Mesothelial cell of epicardium (in vitro differentiated cells): ENCODE data around the gene NEB. TPM values are rescaled to one million over a fixed set of nuclear protein-coding genes. Genes with fewer than 3 reads are reported as not detected.
A peak's percentile ranks its signal among the peaks of the same experiment; 100 is the strongest.

Experiments used
- DNase-seq, 2 experiments: peaks; one replicate each; pipeline ENCODE4 v3.0.0; 2021; ENCODE audit warnings: low spot score in 2 of 2; ENCODE audit not compliant: unreplicated experiment in 2 of 2
- H3K27ac Mint-ChIP-seq: 2 replicates; pipeline ENCODE4 v1.8.0; 2021; ENCODE audit warnings: mixed read lengths
- H3K27me3 Mint-ChIP-seq: 2 replicates; pipeline ENCODE4 v1.8.0; 2021; ENCODE audit warnings: low read depth, mixed read lengths
- H3K36me3 Mint-ChIP-seq: 2 replicates; pipeline ENCODE4 v1.8.0; 2021; ENCODE audit warnings: mixed read lengths
- H3K4me1 Mint-ChIP-seq: 2 replicates; pipeline ENCODE4 v1.8.0; 2021; ENCODE audit warnings: mixed read lengths
- H3K4me3 Mint-ChIP-seq: 2 replicates; pipeline ENCODE4 v1.8.0; 2021; ENCODE audit warnings: mild to moderate bottlenecking, moderate library complexity, mixed read lengths
- H3K9me3 Mint-ChIP-seq: 2 replicates; pipeline ENCODE4 v1.8.0; 2021; ENCODE audit warnings: mixed read lengths
- total RNA-seq: library from RNA; stranded (reverse); gene quantifications from 3 replicates; pipeline ENCODE4 v1.2.1, GENCODE V29; 2021
- TF ChIP-seq, protein P1 (sequence below): fragments of 200-600 bp; sonication (generic); IDR thresholded peaks from one replicate; pipeline ENCODE4 v1.5.0; 2021; ENCODE audit warnings: antibody characterized with exemption; ENCODE audit not compliant: unreplicated experiment

Gene NEB
- total RNA-seq, 1 donor from 2014 or later, result 0.92 TPM

- no peak overlapping the region for H3K4me3 Mint-ChIP-seq
- H3K27me3 Mint-ChIP-seq, result no peaks in the 10 kb centered on the region
- TF ChIP-seq, protein P1, sequence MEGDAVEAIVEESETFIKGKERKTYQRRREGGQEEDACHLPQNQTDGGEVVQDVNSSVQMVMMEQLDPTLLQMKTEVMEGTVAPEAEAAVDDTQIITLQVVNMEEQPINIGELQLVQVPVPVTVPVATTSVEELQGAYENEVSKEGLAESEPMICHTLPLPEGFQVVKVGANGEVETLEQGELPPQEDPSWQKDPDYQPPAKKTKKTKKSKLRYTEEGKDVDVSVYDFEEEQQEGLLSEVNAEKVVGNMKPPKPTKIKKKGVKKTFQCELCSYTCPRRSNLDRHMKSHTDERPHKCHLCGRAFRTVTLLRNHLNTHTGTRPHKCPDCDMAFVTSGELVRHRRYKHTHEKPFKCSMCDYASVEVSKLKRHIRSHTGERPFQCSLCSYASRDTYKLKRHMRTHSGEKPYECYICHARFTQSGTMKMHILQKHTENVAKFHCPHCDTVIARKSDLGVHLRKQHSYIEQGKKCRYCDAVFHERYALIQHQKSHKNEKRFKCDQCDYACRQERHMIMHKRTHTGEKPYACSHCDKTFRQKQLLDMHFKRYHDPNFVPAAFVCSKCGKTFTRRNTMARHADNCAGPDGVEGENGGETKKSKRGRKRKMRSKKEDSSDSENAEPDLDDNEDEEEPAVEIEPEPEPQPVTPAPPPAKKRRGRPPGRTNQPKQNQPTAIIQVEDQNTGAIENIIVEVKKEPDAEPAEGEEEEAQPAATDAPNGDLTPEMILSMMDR, result no peak
- H3K27ac Mint-ChIP-seq, result no peak overlapping the region
- no peaks in the 10 kb centered on the region for H3K4me1 Mint-ChIP-seq
- no peaks in the 10 kb centered on the region for H3K9me3 Mint-ChIP-seq
- no peak for DNase-seq
- H3K36me3 Mint-ChIP-seq, result peaks cover 36% of the 10 kb centered on the region
These were observed 250.7 kb downstream of the NEB start for GRCh38 chr2:151483546-151483945.

GRCh38 chr2:151482171-151482725 lies 252.0 kb downstream of the NEB start:
- Mint-ChIP-seq H3K27me3 (no peaks in the 10 kb centered on the region), H3K9me3 (no peaks in the 10 kb centered on the region), H3K27ac (no peak overlapping the region)

DNA sequence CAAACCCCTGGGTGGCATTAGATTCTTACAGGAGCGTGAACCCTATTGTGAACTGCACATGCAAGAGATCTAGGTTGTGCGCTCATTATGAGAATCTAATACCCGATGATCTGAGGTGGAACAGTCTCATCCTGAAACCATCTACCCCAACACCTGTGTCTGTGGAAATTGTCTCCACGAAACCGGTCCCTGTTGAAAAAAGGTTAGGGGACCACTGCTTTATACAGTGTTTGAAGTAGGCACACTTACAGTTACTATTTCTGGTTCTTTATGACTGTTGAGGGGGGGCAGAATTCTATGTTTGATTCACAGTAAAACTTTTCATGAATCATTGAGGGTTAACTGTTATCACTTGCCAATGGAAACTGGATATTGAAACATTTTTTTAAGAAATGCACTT lies 252.5 kb downstream of the NEB start:
- TF ChIP-seq, protein P1, result no peak
- H3K4me3 Mint-ChIP-seq, result no peak overlapping the region
- no peaks in the 10 kb centered on the region for H3K27me3 Mint-ChIP-seq
- no peak for DNase-seq
- peaks cover 46% of the 10 kb centered on the region for H3K36me3 Mint-ChIP-seq
- no peaks in the 10 kb centered on the region for H3K9me3 Mint-ChIP-seq
- H3K4me1 Mint-ChIP-seq, result no peaks in the 10 kb centered on the region
- no peak overlapping the region for H3K27ac Mint-ChIP-seq

More at GRCh38 chr2:151482171-151482725, 252.0 kb downstream of the NEB start:
- TF ChIP-seq, protein P1, result no peak
- no peaks in the 10 kb centered on the region for H3K4me1 Mint-ChIP-seq
- no peak for DNase-seq
- no peak overlapping the region for H3K4me3 Mint-ChIP-seq
- peaks cover 43% of the 10 kb centered on the region for H3K36me3 Mint-ChIP-seq

DNA sequence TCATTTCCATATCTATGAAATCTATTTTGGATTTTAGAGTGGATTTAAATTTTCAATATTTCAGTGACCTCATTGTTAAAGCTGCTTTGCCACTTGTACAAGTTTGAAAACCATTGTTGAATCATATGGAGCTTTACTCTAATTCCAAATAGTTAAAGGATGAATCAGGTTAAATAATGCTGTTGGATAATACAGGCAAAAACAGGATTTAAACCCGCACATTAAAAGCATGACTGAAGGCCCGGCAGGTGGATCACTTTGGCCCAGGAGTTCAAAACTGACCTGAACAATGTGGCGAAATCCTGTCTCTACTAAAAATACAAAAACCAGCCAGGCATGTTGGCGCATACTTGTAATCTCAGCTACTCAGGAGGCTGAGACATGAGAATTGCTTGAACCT lies 256.3 kb downstream of the NEB start:
- H3K4me3 Mint-ChIP-seq, result no peak overlapping the region

DNA sequence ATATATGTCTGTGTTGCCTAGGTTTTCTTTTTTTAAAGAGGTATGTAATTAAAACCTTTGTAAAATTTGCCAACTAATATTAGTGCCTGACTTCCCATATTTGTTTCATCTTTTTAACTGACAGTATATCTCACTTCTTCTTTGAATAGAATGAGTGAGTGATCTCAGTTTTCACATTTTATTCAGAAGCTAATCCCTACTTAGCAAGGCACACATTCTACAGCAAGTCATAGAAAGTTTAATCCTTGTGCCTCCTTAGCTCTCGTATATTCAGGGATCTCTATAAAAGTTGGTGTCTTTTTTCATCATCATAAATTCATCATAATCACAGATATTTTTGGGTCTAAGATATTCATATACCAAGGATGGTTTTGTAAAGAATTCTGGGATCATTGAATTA lies 258.0 kb downstream of the NEB start:
- H3K4me1 Mint-ChIP-seq, result no peaks in the 10 kb centered on the region
- H3K27me3 Mint-ChIP-seq, result no peaks in the 10 kb centered on the region
- H3K36me3 Mint-ChIP-seq, result peaks cover 54% of the 10 kb centered on the region
- H3K4me3 Mint-ChIP-seq, result no peak overlapping the region
- TF ChIP-seq, protein P1, result no peak
- no peak for DNase-seq
- H3K9me3 Mint-ChIP-seq, result peaks cover 3% of the 10 kb centered on the region
- peak overlapping the region; percentile 64 for H3K27ac Mint-ChIP-seq

More for the DNA sequence above, 256.3 kb downstream of the NEB start:
- Mint-ChIP-seq H3K36me3 (peaks cover 48% of the 10 kb centered on the region), H3K9me3 (no peaks in the 10 kb centered on the region), H3K27ac (no peak overlapping the region), H3K4me1 (no peaks in the 10 kb centered on the region), H3K27me3 (no peaks in the 10 kb centered on the region)
- TF ChIP-seq, protein P1, result no peak
- no peak for DNase-seq

GRCh38 chr2:151475071-151475470 lies 259.2 kb downstream of the NEB start:
- H3K36me3 Mint-ChIP-seq, result peaks cover 62% of the 10 kb centered on the region
- no peaks in the 10 kb centered on the region for H3K4me1 Mint-ChIP-seq
- no peak for DNase-seq
- no peak overlapping the region for H3K4me3 Mint-ChIP-seq
- no peaks in the 10 kb centered on the region for H3K27me3 Mint-ChIP-seq
- peaks cover 9% of the 10 kb centered on the region for H3K9me3 Mint-ChIP-seq
- TF ChIP-seq, protein P1, result no peak
- H3K27ac Mint-ChIP-seq, result peak overlapping the region; percentile 21
